OCI-LY7 (cell line): Measurements from ENCODE around the gene TOM1L2. TPM values are rescaled to one million over a fixed set of nuclear protein-coding genes. Genes with fewer than 3 reads are reported as not detected.

Experiments
- BruUV-seq: library from RNA; stranded (reverse); fragments of 400-500 nt; replicated peaks from 2 replicates; lab custom pipeline; 2021; lab: Mats Ljungman, UMichigan
- CTCF ChIA-PET: fragments of 300-600 bp; sonication (Branson Sonifier 250); formaldehyde crosslinking; loops from one replicate; lab custom pipeline; 2022; ENCODE audit warnings: antibody characterized with exemption; ENCODE audit not compliant: unreplicated experiment; lab: Charles Lee
- POLR2A ChIA-PET: fragments of 300-600 bp; sonication (Branson Sonifier 250); formaldehyde crosslinking; loops from one replicate; lab custom pipeline; 2022; ENCODE audit warnings: antibody characterized with exemption; lab: Charles Lee
- DNase-seq: peaks from one replicate; pipeline ENCODE4 v3.0.0-alpha.2; 2015; ENCODE audit warnings: low spot score
- H2AFZ ChIP-seq: fragments of 200-600 bp; sonication (generic), shearing (Covaris generic); 2 replicates; pipeline ENCODE4 v1.6.1; 2014; ENCODE audit warnings: mild to moderate bottlenecking, antibody characterized with exemption, low read length, moderate library complexity
- H3K27ac ChIP-seq: fragments of 200-600 bp; sonication (generic); 2 replicates; pipeline ENCODE4 v1.5.1; 2014; ENCODE audit warnings: mixed run types, low read depth, mild to moderate bottlenecking, moderate library complexity, low read length, inconsistent platforms; ENCODE audit not compliant: poor library complexity, severe bottlenecking
- H3K36me3 ChIP-seq: fragments of 200-600 bp; sonication (generic); 2 replicates; pipeline ENCODE4 v1.6.1; 2014; ENCODE audit warnings: mild to moderate bottlenecking, antibody characterized with exemption, low read length, moderate library complexity, mixed read lengths; ENCODE audit not compliant: insufficient read depth
- H3K4me1 ChIP-seq: fragments of 200-600 bp; sonication (generic); 2 replicates; pipeline ENCODE4 v1.5.1; 2014; ENCODE audit warnings: mild to moderate bottlenecking, low read length; ENCODE audit not compliant: insufficient read depth, poor library complexity, severe bottlenecking
- H3K4me2 ChIP-seq: fragments of 200-600 bp; sonication (generic); 2 replicates; pipeline ENCODE4 v1.6.1; 2014; ENCODE audit warnings: mild to moderate bottlenecking, low read length
- H3K4me3 ChIP-seq: fragments of 200-600 bp; sonication (generic); 2 replicates; pipeline ENCODE4 v1.5.1; 2014; ENCODE audit warnings: mild to moderate bottlenecking, low read depth, low read length; ENCODE audit not compliant: poor library complexity, severe bottlenecking
- H3K79me2 ChIP-seq: fragments of 200-600 bp; sonication (generic); 2 replicates; pipeline ENCODE4 v1.6.1; 2016; ENCODE audit warnings: low read depth, mild to moderate bottlenecking, low read length, moderate library complexity, mixed read lengths; ENCODE audit not compliant: insufficient read depth
- H3K9me2 ChIP-seq: fragments of 200-600 bp; sonication (generic); 2 replicates; pipeline ENCODE4 v1.6.1; 2016; ENCODE audit warnings: mild to moderate bottlenecking, low read length, mixed read lengths; ENCODE audit not compliant: insufficient read depth
- H3K9me3 ChIP-seq: fragments of 200-600 bp; sonication (generic); 2 replicates; pipeline ENCODE4 v1.6.1; 2014; ENCODE audit warnings: mild to moderate bottlenecking, mixed run types, low read length, mixed read lengths
- H4K20me1 ChIP-seq: fragments of 200-600 bp; sonication (generic); 2 replicates; pipeline ENCODE4 v1.6.1; 2014; ENCODE audit warnings: mild to moderate bottlenecking, antibody characterized with exemption, low read length, moderate library complexity, mixed read lengths; ENCODE audit not compliant: insufficient read depth
- CTCF ChIP-seq: fragments of 200-600 bp; sonication (generic); conservative IDR thresholded peaks from 2 replicates; pipeline ENCODE4 v1.5.1; 2014; ENCODE audit warnings: mild to moderate bottlenecking, antibody characterized with exemption, low read length, moderate library complexity, mixed read lengths
- EZH2phosphoT487 ChIP-seq: fragments of 200-600 bp; sonication (generic); IDR thresholded peaks from 2 replicates; pipeline ENCODE4 v1.6.1; 2018; ENCODE audit warnings: low read depth, borderline replicate concordance, mild to moderate bottlenecking, mixed run types, antibody characterized with exemption, low read length, moderate library complexity, mixed read lengths
- intact Hi-C: fragments of 100-400 bp; cut with micrococcal nuclease; formaldehyde crosslinking; loops from one replicate; pipeline ENCODE4 v1.10.0; 2022; ENCODE audit not compliant: unreplicated experiment
- total RNA-seq, 2 experiments: library from RNA; depleted of rRNA in 1 of 2; stranded (reverse); fragments of >200 nt in 1 of 2; shearing (Covaris generic) in 1 of 2; gene quantifications; 2 replicates each; pipeline ENCODE4 v1.2.3, GENCODE V29; 2014 to 2022

The TOM1L2 gene
- total RNA-seq, 2 experiments from 2014 or later = 4.9 to 14.3 TPM

GRCh38 chr17:17823433-17824118, 148.6 kb downstream of the TOM1L2 start:
- no peaks in the 10 kb centered on the region for H3K9me2 ChIP-seq
- H3K9me3 ChIP-seq = no peaks in the 10 kb centered on the region
- H3K79me2 ChIP-seq = peaks cover 49% of the 10 kb centered on the region
- peaks cover 21% of the 10 kb centered on the region; the same call in 1 of the 2 replicates for H4K20me1 ChIP-seq
- BruUV-seq = no TSS peak
- peaks cover 53% of the 10 kb centered on the region for H3K36me3 ChIP-seq
- peak; percentile 94 for DNase-seq
- POLR2A ChIA-PET = interaction anchor here (1.6 to 1.7 kb wide), 2 partner anchors 10 to 12 kb away, joined by 5 to 10 read pairs; partner anchors contain the start of gene SREBF1
- CTCF ChIA-PET = no interaction called here
- intact Hi-C loops = loop anchor here (1.0 to 5.0 kb wide), 3 partner anchors 14 to 214 kb away; partner anchors contain the start of genes ATPAF2 and GID4
- H3K4me1 ChIP-seq = peaks cover 87% of the 10 kb centered on the region
- H2AFZ ChIP-seq = peak overlapping the region; percentile 37; the same call in 1 of the 2 replicates
- H3K27ac ChIP-seq = peak overlapping the region; percentile 87
- peak overlapping the region; percentile 77 for H3K4me3 ChIP-seq
- TF ChIP-seq EZH2phosphoT487 = no peak
- no peak for TF ChIP-seq CTCF
- H3K4me2 ChIP-seq = peak overlapping the region; percentile 91

- DNase-seq = no peak
- CTCF ChIA-PET = interaction anchor here (1.3 kb wide), 1 partner anchor 13 kb away, joined by 4 read pairs; no protein-coding TSS in a partner anchor
- Histone ChIP-seq H3K4me1 (peaks cover 77% of the 10 kb centered on the region), H3K79me2 (peaks cover 49% of the 10 kb centered on the region), H3K36me3 (peaks cover 62% of the 10 kb centered on the region), H2AFZ (no peak overlapping the region), H3K27ac (peak overlapping the region; percentile 61), H3K9me3 (no peaks in the 10 kb centered on the region), H3K4me3 (peak overlapping the region; percentile 77), H3K9me2 (no peaks in the 10 kb centered on the region), H4K20me1 (peaks cover 21% of the 10 kb centered on the region; the same call in 1 of the 2 replicates), H3K4me2 (peak overlapping the region; percentile 91)
- no TSS peak for BruUV-seq
- no peak for TF ChIP-seq CTCF
- TF ChIP-seq EZH2phosphoT487 = no peak
- POLR2A ChIA-PET = interaction anchor here (1.6 to 1.7 kb wide), 2 partner anchors 11 to 13 kb away, joined by 5 to 10 read pairs; partner anchors contain the start of gene SREBF1
- intact Hi-C loops = loop anchor here (1.0 to 5.0 kb wide), 3 partner anchors 15 to 215 kb away; partner anchors contain the start of genes ATPAF2 and GID4
These were observed 149.6 kb downstream of the TOM1L2 start for GRCh38 chr17:17822616-17823015.
